Testis (tissue), 2 donors: ENCODE data around the gene TCEAL5.

Source experiments
- CTCF ChIP-seq, 3 experiments: fragments of 450-650 bp in 2 of 3; fragments of 200-600 bp in 1 of 3; sonication (generic) in 1 of 3; IDR thresholded peaks; one replicate each; pipeline ENCODE4 v1.5.1; 2016 to 2019; ENCODE audit warnings: antibody characterized with exemption in 3 of 3, mild to moderate bottlenecking in 2 of 3, moderate library complexity in 1 of 3
- POLR2A ChIP-seq: fragments of 450-650 bp; IDR thresholded peaks from one replicate; pipeline ENCODE4 v1.6.1; 2017; ENCODE audit warnings: antibody characterized with exemption, mild to moderate bottlenecking, moderate library complexity

GRCh38 chrX:103274284-103274683 is 2.3 kb downstream of the TCEAL5 start:
- TF ChIP-seq CTCF (IDR thresholded peaks at IDR 0.05) (no peak), POLR2A (no peak)
